GM13976 (cell line): ENCODE data around the gene FOXJ2.

Experiments
- DNase-seq: peaks from one replicate; pipeline ENCODE4 v3.0.0; 2012; ENCODE audit warnings: low spot score
- CTCF ChIP-seq: IDR thresholded peaks from 2 replicates; pipeline ENCODE4 v1.5.1; 2012; ENCODE audit warnings: borderline replicate concordance, mild to moderate bottlenecking; ENCODE audit not compliant: insufficient read depth; ENCODE audit errors: extremely low read depth, missing control alignments, control extremely low read depth
- in situ Hi-C: fragments of 300-500 bp; cut with MboI; formaldehyde crosslinking; loops from one replicate; pipeline ENCODE4 v1.12.0; 2022; ENCODE audit warnings: low sequenced_read_pairs, mixed read lengths, inconsistent platforms; ENCODE audit not compliant: unreplicated experiment

FOXJ2 gene

GRCh38 chr12:8033153-8034044 lies 883 bp downstream of the FOXJ2 start:
- TF ChIP-seq CTCF, result no peak
- in situ Hi-C loops, result no loop called here

GRCh38 chr12:8034802-8035201 lies 2.3 kb downstream of the FOXJ2 start:
- no peak for DNase-seq
- in situ Hi-C loops, result no loop called here
- TF ChIP-seq CTCF, result no peak

More at GRCh38 chr12:8033153-8034044, 883 bp downstream of the FOXJ2 start:
- DNase-seq, result peak; percentile 73

GRCh38 chr12:8035440-8036010 lies 3.0 kb downstream of the FOXJ2 start:
- in situ Hi-C loops, result no loop called here
- no peak for DNase-seq
- no peak for TF ChIP-seq CTCF

GRCh38 chr12:8036346-8036745 lies 3.8 kb downstream of the FOXJ2 start:
- no peak for TF ChIP-seq CTCF
- in situ Hi-C loops, result no loop called here

GRCh38 chr12:8037046-8037663 lies 4.6 kb downstream of the FOXJ2 start:
- no peak for TF ChIP-seq CTCF
- peak; percentile 58 for DNase-seq
- in situ Hi-C loops, result no loop called here

More at GRCh38 chr12:8036346-8036745, 3.8 kb downstream of the FOXJ2 start:
- no peak for DNase-seq

GRCh38 chr12:8037947-8038346 lies 5.4 kb downstream of the FOXJ2 start:
- TF ChIP-seq CTCF, result no peak
- in situ Hi-C loops, result no loop called here
- no peak for DNase-seq
